AG10803 (cell line): ENCODE results near the gene KCNC2.
A peak's percentile ranks its signal among the peaks of the same experiment; 100 is the strongest.

ENCODE experiments used
- DNase-seq: peaks from one replicate; pipeline ENCODE4 v3.0.0; 2010; ENCODE audit warnings: low read depth
- H3K4me3 ChIP-seq: 2 replicates; pipeline ENCODE4 v1.5.1; 2011; ENCODE audit warnings: mild to moderate bottlenecking, low read length, control low read depth
- CTCF ChIP-seq: conservative IDR thresholded peaks from 2 replicates; pipeline ENCODE4 v1.5.1; 2011; ENCODE audit warnings: mild to moderate bottlenecking, low read length, control low read depth, inconsistent platforms

KCNC2 gene

GRCh38 chr12:75115748-75116147 lies 93.9 kb downstream of the KCNC2 start:
- H3K4me3 ChIP-seq, result no peak overlapping the region
- TF ChIP-seq CTCF, result no peak
- no peak for DNase-seq

GRCh38 chr12:75103822-75104221 lies 105.8 kb downstream of the KCNC2 start:
- TF ChIP-seq CTCF, result no peak
- no peak overlapping the region for H3K4me3 ChIP-seq
- DNase-seq, result no peak

GRCh38 chr12:75101781-75102180 lies 107.9 kb downstream of the KCNC2 start:
- no peak for TF ChIP-seq CTCF
- DNase-seq, result no peak
- H3K4me3 ChIP-seq, result no peak overlapping the region

- no peak for TF ChIP-seq CTCF
- no peak for DNase-seq
- no peak overlapping the region for H3K4me3 ChIP-seq
Measured at GRCh38 chr12:75099210-75099609, 110.4 kb downstream of the KCNC2 start.

GRCh38 chr12:75097003-75097402 lies 112.6 kb downstream of the KCNC2 start:
- TF ChIP-seq CTCF, result no peak
- no peak for DNase-seq
- H3K4me3 ChIP-seq, result no peak overlapping the region

- no peak for TF ChIP-seq CTCF
- no peak for DNase-seq
- no peak overlapping the region for H3K4me3 ChIP-seq
Measured at GRCh38 chr12:75087654-75088053, 122.0 kb downstream of the KCNC2 start.

GRCh38 chr12:75086091-75087038 lies 123.3 kb downstream of the KCNC2 start:
- peak; percentile 72 for DNase-seq
- TF ChIP-seq CTCF, result no peak
- H3K4me3 ChIP-seq, result no peak overlapping the region
